Retinal pigment epithelial cell (primary cell): ENCODE results near the gene BIK.

ENCODE experiments used
- DNase-seq: peaks from one replicate; pipeline ENCODE4 v3.0.0-alpha.2; 2010; ENCODE audit warnings: low read depth
- H3K4me3 ChIP-seq: 2 replicates; pipeline ENCODE4 v1.5.1; 2011; ENCODE audit warnings: mild to moderate bottlenecking, low read length, control low read depth, moderate library complexity
- TF ChIP-seq, protein P1 (sequence below): conservative IDR thresholded peaks from 2 replicates; pipeline ENCODE4 v1.5.1; 2011; ENCODE audit warnings: low read depth, low read length, control low read depth, inconsistent platforms

Gene BIK

DNA sequence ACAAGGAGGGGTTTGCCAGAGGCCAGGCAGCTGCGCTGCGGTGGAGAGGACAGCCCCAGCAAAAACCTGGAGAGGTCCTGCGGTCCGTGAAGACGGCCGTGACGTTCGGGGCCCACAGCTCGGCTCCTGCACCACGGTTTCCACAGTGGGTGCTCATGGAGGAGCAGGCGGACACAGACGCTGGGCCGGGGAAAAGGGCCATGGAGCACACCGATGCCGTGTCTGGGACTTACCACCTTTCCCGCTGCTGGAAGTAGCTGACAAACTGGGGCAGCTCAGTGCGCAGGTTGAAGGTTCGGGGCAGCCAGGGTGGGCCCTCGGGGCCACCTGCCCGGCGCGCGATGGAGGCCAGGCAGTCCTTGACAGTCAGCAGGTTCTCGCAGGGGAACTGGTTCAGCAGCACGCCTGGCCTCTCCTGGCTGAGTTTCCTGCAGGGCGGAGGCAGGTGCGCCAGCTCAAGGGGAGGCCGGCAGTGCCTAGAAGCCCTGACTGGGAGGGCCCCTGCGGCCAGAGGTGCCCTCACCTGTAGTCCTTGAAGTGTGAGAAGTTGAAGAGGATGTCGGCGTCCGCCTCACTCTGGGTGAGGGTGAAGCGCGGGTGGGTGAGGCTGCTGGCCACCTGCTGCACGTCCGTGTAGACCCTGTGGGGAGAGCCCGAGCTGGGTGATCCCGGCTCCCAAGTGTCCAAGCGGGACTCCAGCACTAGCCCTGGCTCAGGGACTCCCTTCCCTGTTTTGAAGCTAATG lies 63.6 kb downstream of the BIK start:
- TF ChIP-seq, protein P1, sequence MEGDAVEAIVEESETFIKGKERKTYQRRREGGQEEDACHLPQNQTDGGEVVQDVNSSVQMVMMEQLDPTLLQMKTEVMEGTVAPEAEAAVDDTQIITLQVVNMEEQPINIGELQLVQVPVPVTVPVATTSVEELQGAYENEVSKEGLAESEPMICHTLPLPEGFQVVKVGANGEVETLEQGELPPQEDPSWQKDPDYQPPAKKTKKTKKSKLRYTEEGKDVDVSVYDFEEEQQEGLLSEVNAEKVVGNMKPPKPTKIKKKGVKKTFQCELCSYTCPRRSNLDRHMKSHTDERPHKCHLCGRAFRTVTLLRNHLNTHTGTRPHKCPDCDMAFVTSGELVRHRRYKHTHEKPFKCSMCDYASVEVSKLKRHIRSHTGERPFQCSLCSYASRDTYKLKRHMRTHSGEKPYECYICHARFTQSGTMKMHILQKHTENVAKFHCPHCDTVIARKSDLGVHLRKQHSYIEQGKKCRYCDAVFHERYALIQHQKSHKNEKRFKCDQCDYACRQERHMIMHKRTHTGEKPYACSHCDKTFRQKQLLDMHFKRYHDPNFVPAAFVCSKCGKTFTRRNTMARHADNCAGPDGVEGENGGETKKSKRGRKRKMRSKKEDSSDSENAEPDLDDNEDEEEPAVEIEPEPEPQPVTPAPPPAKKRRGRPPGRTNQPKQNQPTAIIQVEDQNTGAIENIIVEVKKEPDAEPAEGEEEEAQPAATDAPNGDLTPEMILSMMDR, result no peak
- DNase-seq, result no peak
- H3K4me3 ChIP-seq, result no peak overlapping the region

DNA sequence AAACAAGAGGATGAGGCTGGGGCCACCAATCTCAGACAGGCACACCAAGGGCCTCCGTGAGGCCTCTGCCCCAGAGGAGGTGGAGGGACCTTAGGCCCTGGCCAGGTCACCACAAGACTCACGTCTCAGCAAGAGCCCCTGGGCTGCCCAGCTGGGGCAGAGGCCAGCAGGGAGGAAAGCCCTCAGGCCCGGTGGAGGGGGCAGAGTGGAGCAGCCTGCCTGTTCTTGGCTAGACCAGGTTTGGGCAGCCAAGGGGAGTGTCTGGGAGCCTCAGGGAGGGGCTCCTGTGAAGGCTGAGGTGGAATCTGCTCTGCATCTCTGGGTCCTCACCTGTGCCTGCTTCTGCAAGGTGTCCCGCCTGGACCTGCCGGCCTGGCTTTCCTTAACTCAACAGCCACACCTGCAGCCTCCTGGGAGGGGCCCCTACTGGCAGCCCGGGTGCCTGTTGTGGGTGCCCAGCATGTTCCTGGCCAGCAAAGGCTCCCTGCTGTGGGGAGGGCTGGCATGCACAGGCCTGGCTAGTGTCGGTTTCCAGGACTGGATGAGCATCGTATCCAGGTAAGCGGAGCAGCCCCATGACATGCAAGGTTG lies 64.5 kb downstream of the BIK start:
- TF ChIP-seq, protein P1, result no peak
- no peak for DNase-seq
- no peak overlapping the region for H3K4me3 ChIP-seq

DNA sequence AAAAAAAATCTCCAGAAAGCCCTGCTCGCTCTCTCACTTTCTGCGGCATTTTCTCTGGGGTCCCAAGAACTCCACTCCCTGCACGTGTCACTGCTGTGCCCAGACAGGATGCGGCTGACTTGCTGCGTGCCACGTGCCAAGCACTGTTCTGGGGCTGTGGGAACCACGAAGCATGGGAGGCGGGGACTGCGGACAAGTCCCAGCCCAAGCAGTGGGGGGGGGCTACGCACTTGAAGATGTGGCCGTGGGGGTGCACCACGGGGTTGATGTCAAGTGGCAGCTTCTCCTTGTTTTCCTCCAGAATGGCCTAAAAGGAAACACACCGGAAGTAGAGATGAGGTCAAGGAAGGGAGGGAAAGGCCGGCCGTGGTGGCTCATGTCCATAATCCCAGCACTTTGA lies 65.5 kb downstream of the BIK start:
- no peak overlapping the region for H3K4me3 ChIP-seq
- DNase-seq, result no peak
- TF ChIP-seq, protein P1, result no peak

DNA sequence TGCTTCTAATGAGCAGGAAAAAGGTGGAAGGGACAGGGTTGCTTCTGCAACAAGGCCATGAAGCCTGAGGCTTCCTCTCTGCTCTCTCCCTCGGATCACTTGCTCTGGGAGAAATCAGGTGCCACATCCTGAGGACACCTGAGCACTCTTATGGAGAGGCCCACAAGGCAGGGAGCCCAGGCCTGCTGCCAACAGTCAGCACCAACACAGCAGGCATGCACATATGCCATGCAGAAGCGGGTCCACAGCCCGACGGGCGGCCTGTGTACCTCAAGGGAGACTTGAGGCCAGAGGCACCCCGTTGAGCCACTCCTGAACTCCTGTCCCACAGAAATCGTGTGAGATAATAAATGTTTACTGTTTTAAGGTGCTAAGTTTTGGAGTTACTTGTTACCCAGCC lies 66.9 kb downstream of the BIK start:
- H3K4me3 ChIP-seq, result no peak overlapping the region
- no peak for DNase-seq
- TF ChIP-seq, protein P1, result no peak
